HG03039 (cell line): ENCODE results near the gene ACTMAP.

Experiments
- ATAC-seq: cut with Tn5 transposase; IDR thresholded peaks from one replicate; pipeline ENCODE4 v1.9.1; 2021; ENCODE audit warnings: mild to moderate bottlenecking, moderate library complexity; ENCODE audit not compliant: unreplicated experiment

Gene ACTMAP

DNA sequence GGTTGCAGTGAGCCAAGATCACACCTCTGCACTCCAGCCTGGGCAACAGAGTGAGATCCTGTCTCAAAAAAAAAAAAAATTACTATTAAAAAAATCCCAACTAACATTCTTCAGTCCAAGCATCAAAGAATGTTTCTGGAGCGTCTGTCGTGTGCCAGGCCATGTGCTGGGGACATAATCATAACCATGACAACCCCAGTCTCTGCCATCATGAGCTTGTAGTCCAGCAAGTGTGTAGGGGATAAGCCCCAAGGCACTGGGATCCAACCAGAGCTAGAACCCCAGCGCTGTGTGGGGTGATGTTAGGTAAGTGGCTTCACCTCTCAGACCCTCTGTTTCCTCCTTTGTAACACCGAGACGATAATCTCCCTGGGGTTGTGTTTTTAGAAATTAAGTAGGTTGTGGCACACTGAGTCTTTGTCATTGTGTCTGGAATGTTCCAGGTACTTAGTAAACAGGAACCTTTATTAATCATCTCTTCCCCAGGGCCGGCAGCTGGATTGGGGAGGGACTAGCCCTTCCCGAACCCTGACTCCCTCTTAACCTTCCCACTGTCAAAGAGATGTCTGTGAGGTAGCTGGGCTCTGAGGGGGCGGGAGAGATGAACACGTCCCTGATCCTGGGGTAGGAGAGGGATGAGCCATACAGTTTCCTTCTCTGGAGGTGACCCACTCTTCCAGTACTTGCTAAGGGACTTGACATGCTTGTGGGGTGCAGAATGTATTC, 28.2 kb downstream of the ACTMAP start:
- ATAC-seq: no peak

- ATAC-seq: no peak
Observed at GRCh38 chr19:40721140-40721486, 29.2 kb downstream of the ACTMAP start.

DNA sequence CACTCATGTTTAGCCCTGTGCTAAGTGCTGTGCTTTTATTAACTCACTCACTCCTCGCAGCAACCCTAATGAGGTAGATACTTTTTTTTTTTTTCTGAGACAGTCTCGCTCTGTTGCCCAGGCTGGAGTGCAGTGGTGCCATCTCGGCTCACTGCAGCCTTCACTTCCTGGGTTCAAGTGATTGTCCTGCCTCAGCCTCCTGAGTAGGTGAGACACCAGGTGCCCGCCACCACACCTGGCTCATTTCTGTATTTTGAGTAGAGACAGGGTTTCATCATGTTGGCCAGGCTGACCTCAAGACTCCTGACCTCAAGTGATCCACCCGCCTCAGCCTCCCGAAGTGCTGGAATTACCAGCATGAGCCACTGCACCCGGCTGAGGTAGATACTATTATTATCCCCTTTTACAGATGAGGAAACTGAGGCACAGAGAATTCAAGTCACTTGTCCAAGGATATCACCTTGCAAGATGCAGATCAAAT, 30.8 kb downstream of the ACTMAP start:
- no peak for ATAC-seq

DNA sequence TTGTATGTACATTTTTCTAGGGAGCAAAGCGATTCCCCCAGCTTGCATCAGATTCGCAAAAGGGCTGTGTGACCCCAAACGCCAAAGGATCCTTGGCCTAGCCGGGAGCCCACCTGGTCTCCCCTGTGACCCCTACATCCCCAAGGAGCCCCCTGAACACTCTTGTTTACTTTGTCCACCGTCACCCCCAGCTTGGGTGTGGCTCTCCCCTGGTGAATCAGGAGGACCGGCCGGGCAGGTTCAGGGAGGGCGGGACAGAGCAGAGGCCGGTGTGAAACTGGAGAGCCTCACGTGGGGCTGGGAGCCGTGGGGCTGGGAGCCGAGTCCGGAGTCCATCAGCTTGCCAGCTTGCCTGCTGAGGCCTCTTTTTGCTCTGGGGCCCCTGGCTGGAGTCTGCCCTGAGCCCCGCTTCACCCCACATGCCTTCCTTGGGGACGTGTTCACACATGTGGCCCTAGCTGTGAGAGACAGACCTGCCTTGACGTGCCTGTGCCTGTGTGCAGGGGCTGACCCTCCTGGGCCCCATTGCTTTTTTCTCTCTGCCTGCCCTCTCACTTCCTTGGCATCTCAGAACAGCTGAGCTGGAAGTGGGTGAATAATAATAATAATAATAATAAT, 31.4 kb downstream of the ACTMAP start:
- no peak for ATAC-seq

GRCh38 chr19:40717880-40718773, 32.1 kb downstream of the ACTMAP start:
- ATAC-seq: no peak

DNA sequence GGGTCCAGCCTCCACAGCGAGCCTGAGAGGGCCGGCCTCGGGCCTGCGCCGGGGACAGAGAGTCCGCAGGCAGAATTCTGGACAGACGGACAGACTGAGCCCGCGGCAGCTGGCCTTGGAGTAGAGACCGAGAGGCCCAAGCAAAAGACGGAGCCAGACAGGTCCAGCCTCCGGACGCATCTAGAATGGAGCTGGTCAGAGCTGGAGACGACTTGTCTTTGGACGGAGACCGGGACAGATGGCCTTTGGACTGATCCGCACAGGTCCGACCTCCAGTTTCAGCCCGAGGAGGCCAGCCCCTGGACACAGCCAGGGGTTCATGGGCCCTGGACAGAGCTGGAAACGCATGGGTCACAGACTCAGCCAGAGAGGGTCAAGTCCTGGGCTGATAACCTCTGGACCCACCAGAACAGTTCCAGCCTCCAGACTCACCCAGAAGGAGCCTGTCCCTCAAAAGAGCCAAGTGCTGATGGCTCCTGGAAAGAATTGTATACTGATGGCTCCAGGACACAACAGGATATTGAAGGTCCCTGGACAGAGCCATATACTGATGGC, 32.9 kb downstream of the ACTMAP start:
- ATAC-seq: no peak

GRCh38 chr19:40716482-40717324, 33.6 kb downstream of the ACTMAP start, which contains the start of the genes COQ8B and ITPKC:
Gene COQ8B (minus strand): TSS chr19:40716886. CDS start chr19:40714632, 2,254 bp downstream.
Gene ITPKC (plus strand): TSS chr19:40717112. CDS start chr19:40717136, 24 bp downstream.
- peak; percentile 63 for ATAC-seq

- ATAC-seq: no peak
Observed at GRCh38 chr19:40716031-40716481, 34.2 kb downstream of the ACTMAP start.

GRCh38 chr19:40714441-40715299, 35.6 kb downstream of the ACTMAP start:
- ATAC-seq: peak; percentile 37

- no peak for ATAC-seq
Observed at GRCh38 chr19:40713939-40714338, 36.3 kb downstream of the ACTMAP start.

GRCh38 chr19:40709817-40710216, 40.5 kb downstream of the ACTMAP start:
- ATAC-seq: no peak

DNA sequence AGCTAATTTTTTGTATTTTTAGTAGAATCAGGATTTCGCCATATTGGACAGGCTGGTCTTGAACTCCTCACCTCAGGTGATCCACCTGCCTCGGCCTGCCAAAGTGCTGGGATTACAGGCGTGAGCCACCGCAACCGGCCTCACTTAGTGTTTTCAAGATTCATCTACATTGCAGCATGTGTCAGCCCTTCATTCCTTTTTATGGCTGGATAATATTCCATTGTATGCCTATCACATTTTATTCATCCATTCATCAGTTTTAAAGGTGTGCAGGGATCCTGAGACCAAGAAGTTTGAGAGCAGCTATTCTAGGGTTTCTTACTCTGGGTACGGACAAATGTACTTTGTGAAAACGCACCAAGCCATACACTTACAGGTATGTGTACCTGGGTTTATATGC, 42.7 kb downstream of the ACTMAP start:
- ATAC-seq: no peak

DNA sequence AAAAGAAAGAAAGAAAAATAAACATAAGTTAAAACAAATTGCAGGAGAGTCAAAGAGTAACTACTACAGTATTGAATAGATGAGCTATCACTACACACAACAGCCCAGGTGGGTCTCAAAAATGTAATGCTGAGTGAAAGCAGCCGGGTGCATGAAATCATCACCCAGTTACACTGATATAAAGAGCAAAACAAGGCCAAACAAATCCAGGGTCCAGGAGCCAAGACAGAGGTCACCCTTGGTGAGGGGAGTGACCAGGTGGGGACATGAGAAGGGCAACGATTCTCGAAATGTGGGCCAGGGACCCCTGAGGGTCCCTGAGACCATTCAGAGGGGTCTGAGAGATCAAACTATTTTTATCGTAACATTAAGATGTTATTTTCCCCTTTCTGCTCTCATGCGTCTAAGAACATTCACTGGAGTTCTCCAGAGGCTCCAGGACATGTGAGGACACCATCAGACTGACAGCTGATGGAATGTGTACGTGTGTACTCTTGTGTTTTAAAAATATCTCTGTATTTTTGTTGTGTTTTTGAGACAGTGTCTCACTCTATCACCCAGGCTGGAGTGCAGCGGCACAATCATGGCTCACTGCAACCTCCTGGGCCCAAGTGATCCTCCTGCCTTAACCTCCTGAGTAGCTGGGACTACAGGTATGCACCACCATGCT, 44.2 kb downstream of the ACTMAP start:
- ATAC-seq: no peak

DNA sequence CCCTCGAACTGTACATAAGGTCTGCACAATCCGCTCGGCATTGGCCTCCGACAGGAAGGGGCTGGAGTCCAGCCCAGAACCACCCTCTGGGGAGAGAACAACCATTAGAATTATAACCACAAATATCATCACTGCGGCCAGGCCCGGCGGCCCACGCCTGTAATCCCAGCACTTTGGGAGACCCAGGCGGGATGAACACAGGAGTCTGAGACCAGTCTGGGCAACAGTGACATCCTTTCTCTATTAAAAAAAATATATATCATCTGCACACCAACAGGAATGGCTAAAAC, 45.0 kb downstream of the ACTMAP start:
- ATAC-seq: no peak

GRCh38 chr19:40704491-40705361, 45.6 kb downstream of the ACTMAP start:
- ATAC-seq: no peak

GRCh38 chr19:40703029-40703755, 47.1 kb downstream of the ACTMAP start:
- no peak for ATAC-seq

DNA sequence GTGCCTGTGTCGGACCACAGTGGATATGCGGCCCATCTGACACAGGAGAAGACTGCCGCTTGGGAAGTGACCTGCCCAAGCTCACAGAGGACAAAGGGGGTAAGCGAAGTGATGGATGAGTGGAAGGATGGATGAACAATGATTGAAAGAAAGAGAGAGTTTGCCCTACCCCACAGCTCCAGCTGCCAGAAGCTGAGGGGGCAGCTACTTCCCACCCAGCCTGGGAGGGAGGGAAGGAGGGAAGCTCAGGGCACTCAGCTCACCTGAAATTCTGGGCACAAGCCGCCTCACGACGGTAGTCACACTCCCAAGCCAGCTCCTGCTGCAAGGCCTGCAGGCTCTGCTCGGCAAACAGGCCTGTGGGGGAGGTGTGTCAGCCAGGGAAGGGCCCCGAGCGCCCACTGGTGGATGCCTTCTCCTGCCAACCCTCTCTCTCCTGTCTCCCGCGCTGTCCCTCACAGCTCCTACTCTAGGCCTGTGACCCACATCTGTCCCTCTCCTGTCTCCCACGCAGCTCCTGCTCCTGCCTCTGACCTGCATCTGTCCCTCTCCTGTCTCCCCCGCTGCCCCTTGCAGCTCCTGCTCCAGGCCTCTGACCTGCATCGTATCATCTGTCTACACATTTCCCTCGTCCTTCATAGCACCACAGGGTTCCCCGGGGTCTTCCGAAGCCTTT, 47.8 kb downstream of the ACTMAP start:
- ATAC-seq: no peak
